ENCODE measurements around the gene SLA2.

GRCh38 chr20:36587388-36588070, 58.5 kb downstream of the SLA2 start:
- TF ChIP-seq ZNF70 (CRISPR knock-in tag; IDR thresholded peaks at IDR 0.05) (no peak), ZNF8 (CRISPR knock-in tag; IDR thresholded peaks at IDR 0.05) (no peak), TSHZ2 (CRISPR knock-in tag; IDR thresholded peaks at IDR 0.05) (no peak), ZFP30 (CRISPR knock-in tag; IDR thresholded peaks at IDR 0.05) (no peak), CSRNP3 (CRISPR knock-in tag; IDR thresholded peaks at IDR 0.05) (no peak), PATZ1 (CRISPR knock-in tag; IDR thresholded peaks at IDR 0.05; ENCODE audit: borderline replicate concordance) (no peak), SNAI2 (CRISPR knock-in tag; IDR thresholded peaks at IDR 0.05) (no peak), OSR1 (CRISPR knock-in tag; IDR thresholded peaks at IDR 0.05) (no peak), ESRRG (CRISPR knock-in tag; IDR thresholded peaks at IDR 0.05) (no peak)

Data from SK-N-SH treated with all-trans-retinoic acid at 6 μM for 48 hours (cell line).